Measurements from ENCODE around the gene PHLPP2. TPM values are rescaled to one million over a fixed set of nuclear protein-coding genes. Genes with fewer than 3 reads are reported as not detected.

PHLPP2 gene
- total RNA-seq, 1 donor from 2014 or later = 16.5 TPM

GRCh38 chr16:71645450-71645849 lies 79.1 kb downstream of the PHLPP2 start:
- no peak overlapping the region for H3K4me3 Mint-ChIP-seq

GRCh38 chr16:71637398-71637797 lies 87.1 kb downstream of the PHLPP2 start:
- no peak for DNase-seq (ENCODE audit: low spot score)
- no peak overlapping the region for H3K4me3 Mint-ChIP-seq
- no peaks in the 10 kb centered on the region for H3K27me3 Mint-ChIP-seq (ENCODE audit: insufficient read depth)
- H3K27ac Mint-ChIP-seq = no peak overlapping the region
- intact Hi-C loops (cut with micrococcal nuclease) = no loop called here
- no peaks in the 10 kb centered on the region for H3K36me3 Mint-ChIP-seq (ENCODE audit: low read depth)
- H3K9me3 Mint-ChIP-seq = no peaks in the 10 kb centered on the region
- H3K4me1 Mint-ChIP-seq (ENCODE audit: low read depth) = no peaks in the 10 kb centered on the region

More at GRCh38 chr16:71645450-71645849, 79.1 kb downstream of the PHLPP2 start:
- no peak for DNase-seq (ENCODE audit: low spot score)
- H3K36me3 Mint-ChIP-seq (ENCODE audit: low read depth) = peaks cover 11% of the 10 kb centered on the region
- no peaks in the 10 kb centered on the region for H3K4me1 Mint-ChIP-seq (ENCODE audit: low read depth)
- no peaks in the 10 kb centered on the region for H3K27me3 Mint-ChIP-seq (ENCODE audit: insufficient read depth)
- intact Hi-C loops (cut with micrococcal nuclease) = no loop called here
- no peaks in the 10 kb centered on the region for H3K9me3 Mint-ChIP-seq
- H3K27ac Mint-ChIP-seq = no peak overlapping the region

GRCh38 chr16:71635632-71636031 lies 88.9 kb downstream of the PHLPP2 start:
- Mint-ChIP-seq H3K9me3 (no peaks in the 10 kb centered on the region), H3K4me3 (no peak overlapping the region), H3K27me3 (ENCODE audit: insufficient read depth) (no peaks in the 10 kb centered on the region), H3K36me3 (ENCODE audit: low read depth) (no peaks in the 10 kb centered on the region), H3K4me1 (ENCODE audit: low read depth) (no peaks in the 10 kb centered on the region), H3K27ac (no peak overlapping the region)
- DNase-seq (ENCODE audit: low spot score) = no peak
- intact Hi-C loops (cut with micrococcal nuclease) = no loop called here

GRCh38 chr16:71631776-71632175 lies 92.7 kb downstream of the PHLPP2 start:
- no peaks in the 10 kb centered on the region for H3K9me3 Mint-ChIP-seq

GRCh38 chr16:71630808-71631207 lies 93.7 kb downstream of the PHLPP2 start:
- no peak for DNase-seq (ENCODE audit: low spot score)
- H3K36me3 Mint-ChIP-seq (ENCODE audit: low read depth) = no peaks in the 10 kb centered on the region
- no peak overlapping the region for H3K27ac Mint-ChIP-seq
- H3K27me3 Mint-ChIP-seq (ENCODE audit: insufficient read depth) = peaks cover 22% of the 10 kb centered on the region
- H3K9me3 Mint-ChIP-seq = no peaks in the 10 kb centered on the region
- no peak overlapping the region for H3K4me3 Mint-ChIP-seq
- intact Hi-C loops (cut with micrococcal nuclease) = no loop called here
- no peaks in the 10 kb centered on the region for H3K4me1 Mint-ChIP-seq (ENCODE audit: low read depth)

More at GRCh38 chr16:71631776-71632175, 92.7 kb downstream of the PHLPP2 start:
- Mint-ChIP-seq H3K4me3 (no peak overlapping the region), H3K36me3 (ENCODE audit: low read depth) (no peaks in the 10 kb centered on the region), H3K27me3 (ENCODE audit: insufficient read depth) (peaks cover 21% of the 10 kb centered on the region), H3K4me1 (ENCODE audit: low read depth) (no peaks in the 10 kb centered on the region), H3K27ac (no peak overlapping the region)
- intact Hi-C loops (cut with micrococcal nuclease) = no loop called here
- DNase-seq (ENCODE audit: low spot score) = no peak

- DNase-seq (ENCODE audit: low spot score) = no peak
- Mint-ChIP-seq H3K4me3 (no peak overlapping the region), H3K36me3 (ENCODE audit: low read depth) (no peaks in the 10 kb centered on the region), H3K27me3 (ENCODE audit: insufficient read depth) (peaks cover 22% of the 10 kb centered on the region), H3K27ac (no peak overlapping the region), H3K4me1 (ENCODE audit: low read depth) (no peaks in the 10 kb centered on the region), H3K9me3 (no peaks in the 10 kb centered on the region)
- intact Hi-C loops (cut with micrococcal nuclease) = no loop called here
These were observed 95.1 kb downstream of the PHLPP2 start for GRCh38 chr16:71629278-71630016.

GRCh38 chr16:71628810-71629209 lies 95.7 kb downstream of the PHLPP2 start:
- DNase-seq (ENCODE audit: low spot score) = no peak
- Mint-ChIP-seq H3K4me3 (no peak overlapping the region), H3K4me1 (ENCODE audit: low read depth) (no peaks in the 10 kb centered on the region), H3K27ac (no peak overlapping the region), H3K9me3 (no peaks in the 10 kb centered on the region), H3K27me3 (ENCODE audit: insufficient read depth) (peaks cover 22% of the 10 kb centered on the region), H3K36me3 (ENCODE audit: low read depth) (no peaks in the 10 kb centered on the region)
- intact Hi-C loops (cut with micrococcal nuclease) = no loop called here

GRCh38 chr16:71627731-71628181 lies 96.7 kb downstream of the PHLPP2 start:
- Mint-ChIP-seq H3K27ac (no peak overlapping the region), H3K4me3 (no peak overlapping the region), H3K36me3 (ENCODE audit: low read depth) (no peaks in the 10 kb centered on the region), H3K27me3 (ENCODE audit: insufficient read depth) (peaks cover 22% of the 10 kb centered on the region), H3K9me3 (no peaks in the 10 kb centered on the region), H3K4me1 (ENCODE audit: low read depth) (no peaks in the 10 kb centered on the region)
- intact Hi-C loops (cut with micrococcal nuclease) = no loop called here
- DNase-seq (ENCODE audit: low spot score) = no peak

GRCh38 chr16:71626858-71627213 lies 97.7 kb downstream of the PHLPP2 start:
- intact Hi-C loops (cut with micrococcal nuclease) = no loop called here
- H3K27me3 Mint-ChIP-seq (ENCODE audit: insufficient read depth) = peaks cover 22% of the 10 kb centered on the region
- H3K9me3 Mint-ChIP-seq = no peaks in the 10 kb centered on the region
- H3K27ac Mint-ChIP-seq = no peak overlapping the region
- H3K36me3 Mint-ChIP-seq (ENCODE audit: low read depth) = no peaks in the 10 kb centered on the region
- peaks cover 8% of the 10 kb centered on the region for H3K4me1 Mint-ChIP-seq (ENCODE audit: low read depth)
- H3K4me3 Mint-ChIP-seq = no peak overlapping the region
- no peak for DNase-seq (ENCODE audit: low spot score)

- H3K4me1 Mint-ChIP-seq (ENCODE audit: low read depth) = peaks cover 8% of the 10 kb centered on the region
- H3K27me3 Mint-ChIP-seq (ENCODE audit: insufficient read depth) = peaks cover 22% of the 10 kb centered on the region
- no peaks in the 10 kb centered on the region for H3K36me3 Mint-ChIP-seq (ENCODE audit: low read depth)
- no peak within 1 kb of the TSS for H3K27ac Mint-ChIP-seq
- no peak within 1 kb of the TSS for H3K4me3 Mint-ChIP-seq
- intact Hi-C loops (cut with micrococcal nuclease) = no loop called here
- no peak for DNase-seq (ENCODE audit: low spot score)
- H3K9me3 Mint-ChIP-seq = no peaks in the 10 kb centered on the region
These were observed 98.3 kb downstream of the PHLPP2 start, which contains the start of gene MARVELD3 for GRCh38 chr16:71626018-71626857. TSS of gene MARVELD3 (plus strand) at chr16:71626184. CDS start at chr16:71626230, 46 bp downstream.

GRCh38 chr16:71625113-71625850 lies 99.2 kb downstream of the PHLPP2 start:
- H3K4me3 Mint-ChIP-seq = no peak overlapping the region
- intact Hi-C loops (cut with micrococcal nuclease) = no loop called here
- H3K27me3 Mint-ChIP-seq (ENCODE audit: insufficient read depth) = peaks cover 26% of the 10 kb centered on the region

GRCh38 chr16:71623597-71623996 lies 100.9 kb downstream of the PHLPP2 start:
- Mint-ChIP-seq H3K27me3 (ENCODE audit: insufficient read depth) (peaks cover 22% of the 10 kb centered on the region), H3K4me1 (ENCODE audit: low read depth) (peaks cover 8% of the 10 kb centered on the region), H3K9me3 (no peaks in the 10 kb centered on the region), H3K4me3 (no peak overlapping the region), H3K27ac (no peak overlapping the region), H3K36me3 (ENCODE audit: low read depth) (no peaks in the 10 kb centered on the region)
- no peak for DNase-seq (ENCODE audit: low spot score)
- intact Hi-C loops (cut with micrococcal nuclease) = no loop called here

More at GRCh38 chr16:71625113-71625850, 99.2 kb downstream of the PHLPP2 start:
- Mint-ChIP-seq H3K36me3 (ENCODE audit: low read depth) (no peaks in the 10 kb centered on the region), H3K4me1 (ENCODE audit: low read depth) (peaks cover 8% of the 10 kb centered on the region), H3K27ac (no peak overlapping the region), H3K9me3 (no peaks in the 10 kb centered on the region)
- no peak for DNase-seq (ENCODE audit: low spot score)
